MCF 10A (cell line): ENCODE data around the gene APOL1. TPM values are rescaled to one million over a fixed set of nuclear protein-coding genes. Genes with fewer than 3 reads are reported as not detected.

ENCODE experiments used
- BruUV-seq: library from RNA; stranded (reverse); fragments of 400-500 nt; replicated peaks from 2 replicates; lab custom pipeline; 2021; lab: Mats Ljungman, UMichigan
- CTCF ChIA-PET: fragments of 300-600 bp; sonication (Branson Sonifier 250); formaldehyde crosslinking; extraction: SDS; loops from one replicate; lab custom pipeline; 2021; ENCODE audit warnings: antibody characterized with exemption, inconsistent platforms; lab: Yijun Ruan, JAX
- POLR2A ChIA-PET: fragments of 300-600, 350-650 bp; sonication (Branson Sonifier 250); formaldehyde crosslinking; extraction: SDS; loops from one replicate; lab custom pipeline; 2020; ENCODE audit warnings: antibody characterized with exemption, inconsistent platforms; lab: Yijun Ruan, JAX
- DNase-seq: peaks from one replicate; pipeline ENCODE4 v3.0.0-alpha.2; 2018; ENCODE audit not compliant: unreplicated experiment
- H3K27ac Mint-ChIP-seq: one replicate; pipeline ENCODE4 v1.8.0; 2022; ENCODE audit warnings: mild to moderate bottlenecking, low read depth, mixed read lengths; ENCODE audit not compliant: unreplicated experiment
- H3K27me3 Mint-ChIP-seq: one replicate; pipeline ENCODE4 v1.8.0; 2022; ENCODE audit warnings: mixed read lengths; ENCODE audit not compliant: insufficient read depth, unreplicated experiment
- H3K36me3 Mint-ChIP-seq: one replicate; pipeline ENCODE4 v1.8.0; 2022; ENCODE audit warnings: mild to moderate bottlenecking, moderate library complexity, mixed read lengths; ENCODE audit not compliant: insufficient read depth, unreplicated experiment
- H3K4me1 Mint-ChIP-seq: one replicate; pipeline ENCODE4 v1.8.0; 2022; ENCODE audit warnings: mixed read lengths; ENCODE audit not compliant: insufficient read depth, unreplicated experiment
- H3K4me3 Mint-ChIP-seq: one replicate; pipeline ENCODE4 v1.8.0; 2022; ENCODE audit warnings: mild to moderate bottlenecking, moderate library complexity, mixed read lengths; ENCODE audit not compliant: unreplicated experiment
- H3K9me3 Mint-ChIP-seq: one replicate; pipeline ENCODE4 v1.8.0; 2022; ENCODE audit warnings: mixed read lengths; ENCODE audit not compliant: unreplicated experiment
- intact Hi-C: fragments of 100-400 bp; cut with micrococcal nuclease; formaldehyde crosslinking; loops from 2 replicates; pipeline ENCODE4 v1.14.1; 2022
- total RNA-seq: library from RNA; stranded (reverse); gene quantifications from 2 replicates; pipeline ENCODE4 v1.2.3, GENCODE V29; 2022
- TF ChIP-seq, protein P1 (sequence below): fragments of 200-600 bp; IDR thresholded peaks from one replicate; pipeline ENCODE4 v1.8.0; 2022; ENCODE audit warnings: antibody characterized with exemption, mild to moderate bottlenecking; ENCODE audit not compliant: unreplicated experiment

APOL1 gene
- total RNA-seq, 1 experiment from 2014 or later: 0.14 TPM

DNA sequence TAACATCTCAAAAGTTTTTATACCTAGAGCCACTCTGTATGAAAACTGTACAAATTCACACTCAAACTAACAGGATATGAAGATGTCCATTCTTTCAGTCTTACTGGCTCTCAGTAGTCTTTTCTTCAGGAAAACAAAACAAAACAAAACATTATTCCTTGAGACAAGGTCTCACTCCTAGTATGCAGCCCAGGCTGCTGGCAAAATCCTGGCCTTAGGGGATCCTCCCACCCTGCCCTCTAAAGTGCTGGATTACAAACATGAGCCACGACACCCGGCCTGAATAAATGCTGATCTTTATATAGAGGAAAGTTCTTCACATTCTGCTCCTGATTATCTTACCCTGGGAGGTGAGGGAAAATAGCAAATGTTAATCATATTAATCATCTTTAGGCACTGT lies 18.7 kb upstream of the APOL1 start:
- Mint-ChIP-seq H3K4me1 (peaks cover 28% of the 10 kb centered on the region), H3K4me3 (no peak overlapping the region), H3K27ac (no peak overlapping the region), H3K9me3 (peaks cover 16% of the 10 kb centered on the region), H3K36me3 (peaks cover 61% of the 10 kb centered on the region), H3K27me3 (no peaks in the 10 kb centered on the region)
- DNase-seq: no peak
- CTCF ChIA-PET: no interaction called here
- BruUV-seq: no TSS peak
- TF ChIP-seq, protein P1, sequence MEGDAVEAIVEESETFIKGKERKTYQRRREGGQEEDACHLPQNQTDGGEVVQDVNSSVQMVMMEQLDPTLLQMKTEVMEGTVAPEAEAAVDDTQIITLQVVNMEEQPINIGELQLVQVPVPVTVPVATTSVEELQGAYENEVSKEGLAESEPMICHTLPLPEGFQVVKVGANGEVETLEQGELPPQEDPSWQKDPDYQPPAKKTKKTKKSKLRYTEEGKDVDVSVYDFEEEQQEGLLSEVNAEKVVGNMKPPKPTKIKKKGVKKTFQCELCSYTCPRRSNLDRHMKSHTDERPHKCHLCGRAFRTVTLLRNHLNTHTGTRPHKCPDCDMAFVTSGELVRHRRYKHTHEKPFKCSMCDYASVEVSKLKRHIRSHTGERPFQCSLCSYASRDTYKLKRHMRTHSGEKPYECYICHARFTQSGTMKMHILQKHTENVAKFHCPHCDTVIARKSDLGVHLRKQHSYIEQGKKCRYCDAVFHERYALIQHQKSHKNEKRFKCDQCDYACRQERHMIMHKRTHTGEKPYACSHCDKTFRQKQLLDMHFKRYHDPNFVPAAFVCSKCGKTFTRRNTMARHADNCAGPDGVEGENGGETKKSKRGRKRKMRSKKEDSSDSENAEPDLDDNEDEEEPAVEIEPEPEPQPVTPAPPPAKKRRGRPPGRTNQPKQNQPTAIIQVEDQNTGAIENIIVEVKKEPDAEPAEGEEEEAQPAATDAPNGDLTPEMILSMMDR: no peak
- intact Hi-C loops: no loop called here
- POLR2A ChIA-PET: no interaction called here

DNA sequence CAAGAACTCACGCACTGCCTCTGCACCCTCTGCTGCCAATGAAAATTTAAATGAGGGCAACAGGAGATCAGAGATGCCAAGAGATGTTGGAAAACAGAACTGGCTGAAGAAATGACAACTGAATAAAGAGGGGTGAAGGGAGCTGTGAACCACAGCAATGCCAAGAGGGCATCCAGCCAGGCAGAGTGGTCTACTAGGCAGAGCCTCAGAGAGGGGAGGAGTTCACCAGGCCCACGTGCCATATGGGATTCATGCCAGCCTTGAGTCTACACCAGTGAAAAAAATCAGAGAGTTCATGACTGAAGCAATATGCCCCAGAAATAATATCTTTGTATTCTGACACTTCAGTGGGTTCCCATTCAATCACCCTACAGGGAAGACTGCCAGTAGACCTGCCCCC lies 18.0 kb upstream of the APOL1 start:
- H3K27me3 Mint-ChIP-seq: no peaks in the 10 kb centered on the region
- H3K4me3 Mint-ChIP-seq: no peak overlapping the region
- TF ChIP-seq, protein P1: no peak
- H3K36me3 Mint-ChIP-seq: peaks cover 58% of the 10 kb centered on the region
- BruUV-seq: no TSS peak
- no peak for DNase-seq
- ChIA-PET CTCF (interaction anchor here (0.6 kb wide), 2 partner anchors 9 to 103 kb away, joined by 3 read pairs; no protein-coding TSS in a partner anchor), POLR2A (no interaction called here)
- intact Hi-C loops: loop anchor here (5.0 kb wide), 1 partner anchor 38 kb away; no protein-coding TSS in a partner anchor
- H3K4me1 Mint-ChIP-seq: peaks cover 28% of the 10 kb centered on the region
- no peak overlapping the region for H3K27ac Mint-ChIP-seq
- H3K9me3 Mint-ChIP-seq: peaks cover 16% of the 10 kb centered on the region

DNA sequence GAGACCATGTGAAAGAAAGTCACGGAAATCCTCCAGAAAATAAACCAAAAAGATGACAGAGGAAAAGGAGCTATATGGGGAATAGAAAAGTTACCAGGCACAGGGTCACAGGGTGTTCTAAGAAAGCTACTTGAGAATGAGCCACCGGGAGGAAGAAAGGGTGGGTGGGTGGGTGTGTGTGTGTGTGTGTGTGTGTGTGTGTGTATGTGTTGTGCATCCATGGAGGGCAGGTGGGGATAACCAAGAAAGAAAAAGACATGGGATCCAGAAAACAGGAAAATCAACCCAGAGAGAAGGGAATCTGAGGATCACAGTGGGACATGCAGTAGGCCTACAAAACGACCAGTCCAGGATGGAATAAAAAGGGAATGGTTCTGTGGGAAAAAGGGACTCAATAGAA lies 17.3 kb upstream of the APOL1 start:
- H3K4me1 Mint-ChIP-seq: peaks cover 28% of the 10 kb centered on the region
- H3K4me3 Mint-ChIP-seq: peak overlapping the region; percentile 97
- no TSS peak for BruUV-seq
- H3K27ac Mint-ChIP-seq: no peak overlapping the region
- ChIA-PET CTCF (interaction anchor here (0.6 kb wide), 2 partner anchors 8 to 104 kb away, joined by 3 read pairs; no protein-coding TSS in a partner anchor), POLR2A (interaction anchor here (0.6 kb wide), 1 partner anchor 1993 kb away, joined by 3 read pairs; no protein-coding TSS in a partner anchor)
- H3K36me3 Mint-ChIP-seq: peaks cover 52% of the 10 kb centered on the region
- no peaks in the 10 kb centered on the region for H3K27me3 Mint-ChIP-seq
- no peak for DNase-seq
- intact Hi-C loops: loop anchor here (5.0 kb wide), 1 partner anchor 38 kb away; no protein-coding TSS in a partner anchor
- H3K9me3 Mint-ChIP-seq: peaks cover 16% of the 10 kb centered on the region
- TF ChIP-seq, protein P1: no peak

DNA sequence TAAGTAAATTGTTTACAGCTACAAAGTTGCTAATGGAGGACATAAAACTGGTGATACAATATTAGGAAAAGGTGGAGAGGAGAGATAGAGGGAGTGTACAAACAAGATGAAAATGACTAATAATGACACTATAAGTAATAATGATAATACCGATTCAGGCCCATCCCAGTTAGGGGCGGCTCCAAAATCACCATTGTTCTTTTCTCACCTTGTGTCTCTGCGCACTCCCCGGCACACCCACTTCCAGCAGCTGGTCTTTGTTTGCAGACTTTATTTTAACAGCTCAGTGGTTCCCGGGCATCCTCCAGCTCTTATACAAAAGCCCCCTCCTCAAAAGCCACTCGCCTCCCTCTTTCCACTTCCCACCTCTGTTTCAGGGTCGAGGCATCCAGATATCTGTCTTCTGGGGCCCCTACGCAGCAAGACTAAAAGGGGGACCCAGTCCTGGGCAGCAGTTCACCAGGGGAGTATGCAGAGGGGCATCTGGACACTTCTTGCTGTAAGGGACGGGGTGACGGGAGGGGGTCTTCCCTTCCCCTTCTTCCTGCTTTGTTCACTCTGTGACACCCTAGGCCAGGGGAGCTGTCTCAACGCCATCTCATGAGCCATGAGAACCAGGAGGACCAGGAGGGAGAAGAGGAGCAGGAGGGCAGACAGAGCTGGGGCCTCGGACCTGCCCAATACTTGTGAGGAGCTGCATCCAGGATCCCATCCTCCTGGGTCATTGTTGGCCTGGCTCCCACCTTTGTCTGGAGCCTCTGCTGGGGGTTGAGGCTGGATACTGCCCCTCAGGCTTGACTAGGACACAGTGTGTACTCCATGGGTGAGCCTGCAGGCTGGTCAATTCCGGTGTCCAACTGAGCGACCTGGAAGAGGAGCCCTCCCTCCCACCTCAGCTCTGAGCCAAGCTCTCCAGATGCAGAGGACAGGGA lies 16.3 kb upstream of the APOL1 start:
- Mint-ChIP-seq H3K4me3 (peak overlapping the region; percentile 97), H3K27ac (no peak overlapping the region), H3K9me3 (peaks cover 16% of the 10 kb centered on the region), H3K27me3 (no peaks in the 10 kb centered on the region), H3K36me3 (peaks cover 41% of the 10 kb centered on the region), H3K4me1 (peaks cover 28% of the 10 kb centered on the region)
- no peak for DNase-seq
- TF ChIP-seq, protein P1: no peak
- ChIA-PET POLR2A (interaction anchor here (0.6 kb wide), 2 partner anchors 95 to 1992 kb away, joined by 3 read pairs; no protein-coding TSS in a partner anchor), CTCF (interaction anchor here (0.9 to 4.4 kb wide), 4 partner anchors 9 to 92 kb away, joined by 3 to 25 read pairs (median 4); no protein-coding TSS in a partner anchor)
- BruUV-seq: no TSS peak
- intact Hi-C loops: loop anchor here (5.0 kb wide), 1 partner anchor 39 kb away; no protein-coding TSS in a partner anchor
